WTC11 (cell line): ENCODE results near the gene ZCCHC4.

Source experiments
- CREB1 ChIP-seq: sonication (generic); formaldehyde crosslinking; IDR thresholded peaks from 2 replicates; pipeline ENCODE4 v1.8.0; 2023; ENCODE audit warnings: mild to moderate bottlenecking, missing genetic modification reagents
- CTCF ChIP-seq: fragments of 200-600 bp; IDR thresholded peaks from 2 replicates; pipeline ENCODE4 v1.8.0; 2022; ENCODE audit warnings: antibody characterized with exemption
- IRF2 ChIP-seq: sonication (generic); formaldehyde crosslinking; IDR thresholded peaks from 2 replicates; pipeline ENCODE4 v1.8.0; 2022; ENCODE audit warnings: low read depth, missing genetic modification reagents, borderline replicate concordance
- KAT7 ChIP-seq: sonication (generic); formaldehyde crosslinking; IDR thresholded peaks from 2 replicates; pipeline ENCODE4 v1.8.1; 2023; ENCODE audit warnings: missing genetic modification reagents, mild to moderate bottlenecking, borderline replicate concordance
- MAX ChIP-seq: sonication (generic); formaldehyde crosslinking; IDR thresholded peaks from 2 replicates; pipeline ENCODE4 v1.8.0; 2022; ENCODE audit warnings: mild to moderate bottlenecking, missing genetic modification reagents
- PREB ChIP-seq: sonication (generic); formaldehyde crosslinking; IDR thresholded peaks from 2 replicates; pipeline ENCODE4 v1.8.1; 2022; ENCODE audit warnings: mild to moderate bottlenecking, missing genetic modification reagents, moderate library complexity, borderline replicate concordance

- TF ChIP-seq CTCF: no peak
- TF ChIP-seq KAT7 (CRISPR knock-in tag): no peak
- TF ChIP-seq PREB (CRISPR knock-in tag): no peak
- TF ChIP-seq MAX (CRISPR knock-in tag): no peak
- no peak for TF ChIP-seq CREB1 (CRISPR knock-in tag)
- TF ChIP-seq IRF2 (CRISPR knock-in tag): no peak
These were observed 28.1 kb upstream of the ZCCHC4 start for GRCh38 chr4:25284466-25284865.
